CD4-positive, alpha-beta T cell (primary cell): ENCODE results near the gene ITPRIP. TPM values are rescaled to one million over a fixed set of nuclear protein-coding genes. Genes with fewer than 3 reads are reported as not detected.
A peak's percentile ranks its signal among the peaks of the same experiment; 100 is the strongest.

Source experiments
- ATAC-seq: fragments of 200-7000 bp; cut with Tn5 transposase; one replicate; pipeline ENCODE4 v1.10.0; 2022; ENCODE audit warnings: mild to moderate bottlenecking; ENCODE audit not compliant: poor library complexity
- CTCF ChIA-PET: fragments of 350-600 bp; sonication (Branson Sonifier 250); formaldehyde crosslinking; loops from one replicate; lab custom pipeline; 2021; ENCODE audit warnings: antibody characterized with exemption, inconsistent platforms; lab: Charles Lee
- POLR2A ChIA-PET: fragments of 350-600 bp; sonication (Branson Sonifier 250); formaldehyde crosslinking; loops from one replicate; lab custom pipeline; 2021; ENCODE audit warnings: antibody characterized with exemption, inconsistent platforms; lab: Charles Lee
- DNase-seq, 14 experiments: peaks; one replicate each; pipeline ENCODE4 v3.0.0-alpha.2; 2013 to 2020; ENCODE audit warnings: mixed read lengths in 2 of 14
- H3K27ac ChIP-seq, 2 donors: one replicate each; pipeline versions ENCODE4 v1.5.1 to v1.7.0; 2013; ENCODE audit warnings: low read length in 2 of 2, low read depth in 1 of 2, mild to moderate bottlenecking in 1 of 2
- H3K27me3 ChIP-seq, 2 experiments: 1 replicate in 1 of 2; 2 replicates in 1 of 2; pipeline versions ENCODE4 v1.6.1 to v1.7.0; 2013; ENCODE audit warnings: low read length in 2 of 2, control low read depth in 1 of 2, mild to moderate bottlenecking in 1 of 2, moderate library complexity in 1 of 2; ENCODE audit not compliant: insufficient read depth in 2 of 2, control insufficient read depth in 1 of 2
- H3K36me3 ChIP-seq: one replicate; pipeline ENCODE4 v1.6.1; 2013; ENCODE audit warnings: low read length, control low read depth; ENCODE audit not compliant: insufficient read depth
- H3K4me1 ChIP-seq: one replicate; pipeline ENCODE4 v1.6.1; 2013; ENCODE audit warnings: low read length, control low read depth; ENCODE audit not compliant: insufficient read depth
- H3K4me3 ChIP-seq: one replicate; pipeline ENCODE4 v1.5.1; 2013; ENCODE audit warnings: mild to moderate bottlenecking, low read length, moderate library complexity
- H3K9me3 ChIP-seq, 2 experiments: 1 replicate in 1 of 2; 2 replicates in 1 of 2; pipeline versions ENCODE4 v1.6.1 to v1.7.0; 2013; ENCODE audit warnings: low read length in 2 of 2, mild to moderate bottlenecking in 2 of 2, control low read depth in 1 of 2, moderate library complexity in 1 of 2; ENCODE audit not compliant: control insufficient read depth in 1 of 2, insufficient read depth in 1 of 2
- H3K27ac Mint-ChIP-seq: one replicate; pipeline ENCODE4 v1.8.0; 2020; ENCODE audit warnings: mixed read lengths
- H3K27me3 Mint-ChIP-seq: one replicate; pipeline ENCODE4 v1.8.0; 2021; ENCODE audit warnings: mixed read lengths
- H3K36me3 Mint-ChIP-seq: one replicate; pipeline ENCODE4 v1.8.0; 2021; ENCODE audit warnings: low read depth, mixed read lengths
- H3K4me1 Mint-ChIP-seq: one replicate; pipeline ENCODE4 v1.8.0; 2021; ENCODE audit warnings: low read depth, mixed read lengths
- H3K4me3 Mint-ChIP-seq: one replicate; pipeline ENCODE4 v1.8.0; 2020; ENCODE audit warnings: mild to moderate bottlenecking, mixed read lengths
- H3K9me3 Mint-ChIP-seq: one replicate; pipeline ENCODE4 v1.8.0; 2020; ENCODE audit warnings: mixed read lengths
- intact Hi-C, 2 experiments: fragments of 100-400 bp; cut with DNase I in 1 of 2; cut with micrococcal nuclease in 1 of 2; formaldehyde crosslinking; loops; one replicate each; pipeline versions ENCODE4 v1.15.1 to v1.9.0; 2023 to 2025; cut with DNase I, micrococcal nuclease
- total RNA-seq, 174 experiments: library from RNA in 2 of 174; stranded (reverse) in 2 of 174; gene quantifications; one replicate each; pipeline ENCODE4 v1.2.3 and lab custom pipeline; 2021 to 2026
- TF ChIP-seq, protein P1 (sequence below): fragments of 200-600 bp; IDR thresholded peaks from one replicate; pipeline ENCODE4 v1.8.0; 2022; ENCODE audit warnings: antibody characterized with exemption, mild to moderate bottlenecking

Gene ITPRIP
- total RNA-seq, 2 experiments from 2014 or later: 127 to 133 TPM

DNA sequence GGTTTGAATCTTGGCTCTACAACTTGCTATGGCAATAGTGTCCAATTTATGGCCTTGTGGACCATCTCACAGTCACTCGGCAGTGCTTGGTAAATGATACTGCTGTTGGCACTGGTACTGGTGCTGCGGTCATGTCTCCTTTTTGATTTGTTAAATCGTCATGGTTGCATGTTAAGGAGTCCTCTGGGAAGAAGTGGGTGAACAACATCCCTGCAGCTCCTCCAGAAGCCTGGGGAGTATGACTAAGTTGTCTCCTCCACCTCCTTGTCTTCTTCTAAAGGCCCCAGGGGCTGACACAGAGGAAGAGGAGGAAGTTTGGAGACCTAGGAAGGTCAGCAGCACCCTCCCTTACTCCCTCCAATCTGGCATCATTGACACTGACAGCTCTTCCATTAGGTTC, 8.5 kb downstream of the ITPRIP start:
- Mint-ChIP-seq H3K4me3 (peak overlapping the region; percentile 84), H3K4me1 (peaks cover 100% of the 10 kb centered on the region), H3K27ac (peak overlapping the region; percentile 88), H3K9me3 (no peaks in the 10 kb centered on the region), H3K27me3 (no peaks in the 10 kb centered on the region), H3K36me3 (peaks cover 41% of the 10 kb centered on the region)
- peak overlapping the region; percentile 75 to 81 for H3K27ac ChIP-seq
- TF ChIP-seq, protein P1, sequence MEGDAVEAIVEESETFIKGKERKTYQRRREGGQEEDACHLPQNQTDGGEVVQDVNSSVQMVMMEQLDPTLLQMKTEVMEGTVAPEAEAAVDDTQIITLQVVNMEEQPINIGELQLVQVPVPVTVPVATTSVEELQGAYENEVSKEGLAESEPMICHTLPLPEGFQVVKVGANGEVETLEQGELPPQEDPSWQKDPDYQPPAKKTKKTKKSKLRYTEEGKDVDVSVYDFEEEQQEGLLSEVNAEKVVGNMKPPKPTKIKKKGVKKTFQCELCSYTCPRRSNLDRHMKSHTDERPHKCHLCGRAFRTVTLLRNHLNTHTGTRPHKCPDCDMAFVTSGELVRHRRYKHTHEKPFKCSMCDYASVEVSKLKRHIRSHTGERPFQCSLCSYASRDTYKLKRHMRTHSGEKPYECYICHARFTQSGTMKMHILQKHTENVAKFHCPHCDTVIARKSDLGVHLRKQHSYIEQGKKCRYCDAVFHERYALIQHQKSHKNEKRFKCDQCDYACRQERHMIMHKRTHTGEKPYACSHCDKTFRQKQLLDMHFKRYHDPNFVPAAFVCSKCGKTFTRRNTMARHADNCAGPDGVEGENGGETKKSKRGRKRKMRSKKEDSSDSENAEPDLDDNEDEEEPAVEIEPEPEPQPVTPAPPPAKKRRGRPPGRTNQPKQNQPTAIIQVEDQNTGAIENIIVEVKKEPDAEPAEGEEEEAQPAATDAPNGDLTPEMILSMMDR: no peak
- ATAC-seq (no peak), DNase-seq (peak in 2 of 14 experiments; percentile 23 to 37)
- H3K36me3 ChIP-seq: peaks cover 5% of the 10 kb centered on the region
- POLR2A ChIA-PET: interaction anchor here (1.1 to 4.1 kb wide), 3 partner anchors 8 to 22 kb away, joined by 4 to 64 read pairs (median 30); partner anchors contain the start of gene ITPRIP
- CTCF ChIA-PET: interaction anchor here (1.2 to 2.0 kb wide), 4 partner anchors 9 to 25 kb away, joined by 5 to 15 read pairs (median 8); partner anchors contain the start of genes CFAP58 and ITPRIP
- H3K27me3 ChIP-seq: no peaks in the 10 kb centered on the region
- peaks cover 97% of the 10 kb centered on the region for H3K4me1 ChIP-seq
- peak overlapping the region; percentile 41 for H3K4me3 ChIP-seq
- no peaks in the 10 kb centered on the region for H3K9me3 ChIP-seq
- intact Hi-C loops: loop anchor here in 1 of 2 experiments (1.0 to 2.0 kb wide), 2 partner anchors 9 to 21 kb away; partner anchors contain the start of gene ITPRIP

DNA sequence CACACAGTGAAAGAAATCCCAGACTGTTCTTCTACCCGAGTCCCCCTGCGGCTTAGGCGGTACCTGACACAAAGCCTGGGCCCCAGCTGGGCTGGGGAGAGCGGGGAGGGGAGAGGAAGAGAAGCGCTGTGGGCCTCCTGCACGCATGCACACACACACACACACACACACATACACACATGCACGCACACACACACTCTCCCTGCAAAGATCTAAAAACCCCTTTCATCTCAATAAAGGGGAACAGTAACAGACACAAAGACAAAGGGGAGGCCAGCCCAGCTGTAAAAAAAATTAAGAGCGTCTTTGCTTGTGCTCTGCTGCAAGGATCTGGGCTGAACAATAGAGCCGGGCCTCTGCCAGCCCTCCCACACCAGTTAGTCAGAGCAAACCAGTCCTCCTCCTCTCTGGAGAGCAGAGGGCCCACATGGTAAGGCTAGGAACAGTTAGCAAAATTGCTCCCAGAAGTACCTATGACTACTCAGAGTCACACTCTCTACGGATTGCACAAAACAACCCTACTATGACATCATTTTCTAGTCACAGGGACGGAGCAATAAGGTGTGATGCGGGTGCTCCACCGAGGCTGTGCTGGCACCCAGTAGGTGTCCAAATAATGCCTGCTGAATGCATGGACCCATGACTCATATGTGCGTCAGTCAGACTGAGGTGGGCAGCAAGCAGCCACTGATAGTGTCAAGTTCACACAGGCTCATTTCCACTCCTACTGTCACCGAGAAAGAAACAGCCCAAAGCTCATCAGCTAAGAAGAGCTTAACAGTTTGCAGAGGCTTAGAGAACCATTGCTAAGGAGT, 9.2 kb downstream of the ITPRIP start:
- DNase-seq: peak; percentile 44 to 88 (median 70)
- no peaks in the 10 kb centered on the region for H3K9me3 Mint-ChIP-seq
- peaks cover 42% of the 10 kb centered on the region for H3K36me3 Mint-ChIP-seq
- H3K4me3 Mint-ChIP-seq: peak overlapping the region; percentile 84
- H3K4me1 ChIP-seq: peaks cover 97% of the 10 kb centered on the region
- no peaks in the 10 kb centered on the region for H3K9me3 ChIP-seq
- peak overlapping the region; percentile 41 for H3K4me3 ChIP-seq
- H3K27ac Mint-ChIP-seq: peak overlapping the region; percentile 88
- H3K27ac ChIP-seq: peak overlapping the region; percentile 75 to 81
- CTCF ChIA-PET: interaction anchor here (1.2 to 2.0 kb wide), 4 partner anchors 9 to 24 kb away, joined by 5 to 15 read pairs (median 8); partner anchors contain the start of genes CFAP58 and ITPRIP
- intact Hi-C loops: loop anchor here in 1 of 2 experiments (1.0 to 2.0 kb wide), 2 partner anchors 9 to 20 kb away; partner anchors contain the start of gene ITPRIP
- no peaks in the 10 kb centered on the region for H3K27me3 ChIP-seq
- POLR2A ChIA-PET: interaction anchor here (1.0 to 4.1 kb wide), 7 partner anchors 9 to 24 kb away, joined by 3 to 64 read pairs (median 4); partner anchors contain the start of genes CFAP58 and ITPRIP
- no peaks in the 10 kb centered on the region for H3K27me3 Mint-ChIP-seq
- peaks cover 100% of the 10 kb centered on the region for H3K4me1 Mint-ChIP-seq
- ATAC-seq: peak; percentile 65
- H3K36me3 ChIP-seq: peaks cover 5% of the 10 kb centered on the region
- TF ChIP-seq, protein P1: no peak

DNA sequence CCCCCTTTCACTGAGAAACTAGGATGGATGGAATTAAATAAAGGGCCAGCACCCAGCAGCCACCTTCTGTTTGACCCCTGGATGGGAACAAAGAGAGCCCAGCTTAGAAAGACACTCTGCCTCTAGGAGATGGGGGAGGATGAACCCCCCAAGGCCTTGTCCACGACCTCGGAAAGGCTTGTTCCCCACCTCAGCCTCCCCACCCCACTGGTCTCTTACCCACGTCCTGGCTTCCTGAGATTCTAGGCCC, 9.7 kb downstream of the ITPRIP start:
- Mint-ChIP-seq H3K36me3 (peaks cover 43% of the 10 kb centered on the region), H3K4me3 (peak overlapping the region; percentile 84), H3K4me1 (peaks cover 100% of the 10 kb centered on the region), H3K27me3 (no peaks in the 10 kb centered on the region), H3K9me3 (no peaks in the 10 kb centered on the region), H3K27ac (peak overlapping the region; percentile 88)
- TF ChIP-seq, protein P1: no peak
- Histone ChIP-seq H3K27ac (peak overlapping the region; percentile 75 to 81), H3K4me1 (peaks cover 97% of the 10 kb centered on the region), H3K9me3 (no peaks in the 10 kb centered on the region), H3K4me3 (peak overlapping the region; percentile 41), H3K27me3 (no peaks in the 10 kb centered on the region), H3K36me3 (peaks cover 5% of the 10 kb centered on the region)
- no peak for DNase-seq
- ATAC-seq: no peak
- CTCF ChIA-PET: interaction anchor here (1.9 to 2.0 kb wide), 2 partner anchors 10 to 25 kb away, joined by 7 to 10 read pairs; partner anchors contain the start of genes CFAP58 and ITPRIP
- POLR2A ChIA-PET: interaction anchor here (1.0 to 4.1 kb wide), 7 partner anchors 8 to 25 kb away, joined by 3 to 64 read pairs (median 4); partner anchors contain the start of genes CFAP58 and ITPRIP
- intact Hi-C loops: loop anchor here in 1 of 2 experiments (2.0 kb wide), 1 partner anchor 20 kb away; no protein-coding TSS in a partner anchor
